ENCODE results near the gene DNM2. TPM values are rescaled to one million over a fixed set of nuclear protein-coding genes. Genes with fewer than 3 reads are reported as not detected.

DNM2 gene
- total and polyA plus RNA-seq, 9 of the 15 experiments (the other 6 are each of a cell fraction or from before 2014, with no cell fraction given) = 2.2 to 161 (median 72.6) TPM

GRCh38 chr19:10760273-10760944, 42.5 kb downstream of the DNM2 start:
- FAIRE-seq = no peak
- peak in 1 of 4 experiments; percentile 57 for DNase-seq (ENCODE audit: extremely low read depth in 1 of 4, low spot score in 3 of 4)
- Histone ChIP-seq H3K4me2 (ENCODE audit: insufficient read depth, low read length) (no peak overlapping the region), H3K79me2 (ENCODE audit: control insufficient read depth, insufficient read depth, low read length) (peaks cover 76% of the 10 kb centered on the region), H3K36me3 (ENCODE audit: control insufficient read depth, insufficient read depth, low read length) (peaks cover 52% of the 10 kb centered on the region), H3K9me3 (replicated peaks; ENCODE audit: control insufficient read depth, insufficient read depth, low read depth, low read length) (no peaks in the 10 kb centered on the region), H3K27me3 (ENCODE audit: control insufficient read depth in 2 of 2, insufficient read depth in 2 of 2, low read length in 2 of 2) (no peaks in the 10 kb centered on the region), H3K4me1 (replicated peaks in 1 of 2; ENCODE audit: control insufficient read depth in 2 of 2, insufficient read depth in 2 of 2, low read length in 2 of 2) (peaks cover 8 to 42% of the 10 kb centered on the region in 2 experiments; a peak in 4 of 5 replicates), H4K20me1 (replicated peaks; ENCODE audit: control insufficient read depth, insufficient read depth, low read length) (peaks cover 9% of the 10 kb centered on the region; the same call in 1 of the 2 replicates), H3K9ac (ENCODE audit: insufficient read depth in 1 of 2, low read depth in 2 of 2, low read length in 2 of 2) (no peak overlapping the region), H2AFZ (ENCODE audit: low read depth, low read length) (no peak overlapping the region), H3K27ac (ENCODE audit: extremely low read depth, low read depth, low read length) (no peak overlapping the region; the same call in 2 of the 3 replicates), H3K4me3 (no peak overlapping the region), H3K9me1 (ENCODE audit: control insufficient read depth, insufficient read depth, low read length) (peaks cover 12% of the 10 kb centered on the region)
- no TSS peak for BruUV-seq (replicated peaks)
- ChIA-PET POLR2A (no interaction called here), CTCF (ENCODE audit: low intra/inter-chr PET ratio) (no interaction called here)
- 43% methylated on average over 14 of the region's 17 CpGs for WGBS (ENCODE audit: insufficient coverage, low coverage, missing lambda C conversion rate)
- intact Hi-C loops (cut with micrococcal nuclease) (no loop called here), in situ Hi-C loops (cut with MboI) (no loop called here)
- ATAC-seq = peak; percentile 40
- TF ChIP-seq PBX2 (CRISPR knock-in tag; IDR thresholded peaks at IDR 0.05; ENCODE audit: low read depth) = no peak
- peak; percentile 68 for TF ChIP-seq PBX2 (tag; conservative IDR thresholded peaks at IDR 0.05; ENCODE audit: low read depth)
- TF ChIP-seq JUND (IDR thresholded peaks at IDR 0.05; ENCODE audit: borderline replicate concordance, low read depth, low read length) = peak; percentile 13; the same call in 1 of the 2 replicates
- no peak for TF ChIP-seq JUND (tag; IDR thresholded peaks at IDR 0.05; ENCODE audit: borderline replicate concordance, low read depth, low read length)
- TF ChIP-seq ZNF384 (IDR thresholded peaks at IDR 0.05; ENCODE audit: low read depth, low read length) = 0 out of 2 replicates have a peak, but pooled peaks have one; percentile 8
- TF ChIP-seq NFE2 (IDR thresholded peaks at IDR 0.05; ENCODE audit: low read depth) = peak; percentile 27; the same call in 1 of the 2 replicates
- TF ChIP-seq MEIS2 (IDR thresholded peaks at IDR 0.05; ENCODE audit: partially characterized antibody) = peak; percentile 47
- no peak for TF ChIP-seq BCOR (IDR thresholded peaks at IDR 0.05)
- peak; percentile 42; the same call in 1 of the 2 replicates for TF ChIP-seq CREM (IDR thresholded peaks at IDR 0.05; ENCODE audit: low read depth)
- TF ChIP-seq ERF (CRISPR knock-in tag; IDR thresholded peaks at IDR 0.05) = no peak
- peak; percentile 50; the same call in 1 of the 2 replicates for TF ChIP-seq ZKSCAN8 (CRISPR knock-in tag; IDR thresholded peaks at IDR 0.05)
- no peak for TF ChIP-seq MYNN (IDR thresholded peaks at IDR 0.05)
- no peak for TF ChIP-seq MYNN (CRISPR knock-in tag; IDR thresholded peaks at IDR 0.05)
- no peak for TF ChIP-seq ZNF764 (CRISPR knock-in tag; IDR thresholded peaks at IDR 0.05; ENCODE audit: low read depth)
- TF ChIP-seq SMAD4 (CRISPR knock-in tag; conservative IDR thresholded peaks at IDR 0.05) = peak; percentile 52
- TF ChIP-seq ZNF449 (CRISPR knock-in tag; IDR thresholded peaks at IDR 0.05) = no peak
- 0 out of 4 replicates have a peak, but pooled peaks of 1 of the 2 experiments have one; percentile 10 for TF ChIP-seq RAD21 (CRISPR knock-in tag; conservative IDR thresholded peaks at IDR 0.05 in 1 of 2, IDR thresholded peaks at IDR 0.05 in 1 of 2)
- TF ChIP-seq CBFA2T3 (IDR thresholded peaks at IDR 0.05) = 0 out of 2 replicates have a peak, but pooled peaks have one; percentile 1
